Mesenchymal stem cell (in vitro differentiated cells and primary cell): ENCODE data around the gene FOXN4.

ENCODE experiments used
- DNase-seq: peaks from one replicate; pipeline ENCODE4 v3.0.0-alpha.2; 2013
- H2AFZ ChIP-seq: one replicate; pipeline ENCODE4 v1.6.1; 2013; ENCODE audit warnings: low read depth, mild to moderate bottlenecking, control low read depth, inconsistent platforms, low read length, moderate library complexity
- H2AK5ac ChIP-seq: 2 replicates; pipeline ENCODE4 v1.6.1; 2013; ENCODE audit warnings: low read length, moderate library complexity, mild to moderate bottlenecking, inconsistent platforms; ENCODE audit not compliant: severe bottlenecking
- H2BK120ac ChIP-seq: one replicate; pipeline ENCODE4 v1.6.1; 2013; ENCODE audit warnings: low read depth, mild to moderate bottlenecking, inconsistent platforms, low read length, moderate library complexity
- H2BK12ac ChIP-seq, 2 experiments: one replicate each; pipeline ENCODE4 v1.6.1; 2013; ENCODE audit warnings: inconsistent platforms in 2 of 2, low read length in 2 of 2, mild to moderate bottlenecking in 2 of 2, moderate library complexity in 2 of 2, control low read depth in 1 of 2
- H2BK15ac ChIP-seq: one replicate; pipeline ENCODE4 v1.6.1; 2013; ENCODE audit warnings: mild to moderate bottlenecking, low read depth, inconsistent platforms; ENCODE audit not compliant: poor library complexity, severe bottlenecking
- H2BK5ac ChIP-seq: 2 replicates; pipeline ENCODE4 v1.6.1; 2013; ENCODE audit warnings: low read depth, mild to moderate bottlenecking, low read length, control low read depth, inconsistent platforms; ENCODE audit not compliant: poor library complexity, severe bottlenecking
- H3K14ac ChIP-seq, 2 experiments: one replicate each; pipeline ENCODE4 v1.6.1; 2013; ENCODE audit warnings: inconsistent platforms in 2 of 2, low read length in 2 of 2, control low read depth in 1 of 2, mild to moderate bottlenecking in 1 of 2, moderate library complexity in 1 of 2
- H3K18ac ChIP-seq, 2 experiments: one replicate each; pipeline ENCODE4 v1.6.1; 2013; ENCODE audit warnings: inconsistent platforms in 2 of 2, low read length in 2 of 2, control low read depth in 1 of 2, low read depth in 1 of 2, mild to moderate bottlenecking in 1 of 2
- H3K23ac ChIP-seq, 2 experiments: one replicate each; pipeline ENCODE4 v1.6.1; 2013; ENCODE audit warnings: inconsistent platforms in 2 of 2, low read length in 2 of 2, mild to moderate bottlenecking in 2 of 2, moderate library complexity in 2 of 2, control low read depth in 1 of 2
- H3K27ac ChIP-seq: 2 replicates; pipeline ENCODE4 v1.5.1; 2013; ENCODE audit warnings: mild to moderate bottlenecking, moderate library complexity, low read length, control low read depth, inconsistent platforms; ENCODE audit not compliant: poor library complexity, severe bottlenecking
- H3K27me3 ChIP-seq, 2 experiments: 2 replicates each; pipeline versions ENCODE4 v1.6.1 to v1.7.0; 2013; ENCODE audit warnings: low read length in 2 of 2, mild to moderate bottlenecking in 2 of 2, moderate library complexity in 2 of 2, control low read depth in 1 of 2, inconsistent platforms in 1 of 2; ENCODE audit not compliant: control insufficient read depth in 1 of 2, insufficient read depth in 1 of 2
- H3K36me3 ChIP-seq, 2 experiments: 2 replicates each; pipeline versions ENCODE4 v1.6.1 to v1.7.0; 2013; ENCODE audit warnings: low read length in 2 of 2, control low read depth in 1 of 2, inconsistent platforms in 1 of 2, low read depth in 1 of 2, mild to moderate bottlenecking in 1 of 2; ENCODE audit not compliant: insufficient read depth in 2 of 2, control insufficient read depth in 1 of 2
- H3K4ac ChIP-seq, 2 experiments: one replicate each; pipeline ENCODE4 v1.6.1; 2013; ENCODE audit warnings: inconsistent platforms in 2 of 2, low read length in 2 of 2, mild to moderate bottlenecking in 2 of 2, moderate library complexity in 2 of 2, control low read depth in 1 of 2, low read depth in 1 of 2
- H3K4me1 ChIP-seq: 2 replicates; pipeline ENCODE4 v1.6.1; 2013; ENCODE audit warnings: low read depth, low read length, control low read depth; ENCODE audit not compliant: control insufficient read depth, insufficient read depth
- H3K4me2 ChIP-seq: 2 replicates; pipeline ENCODE4 v1.6.1; 2013; ENCODE audit warnings: low read length, mild to moderate bottlenecking, inconsistent platforms; ENCODE audit not compliant: poor library complexity, severe bottlenecking
- H3K4me3 ChIP-seq, 2 experiments: 2 replicates each; pipeline versions ENCODE4 v1.5.1 to v1.7.0; 2013; ENCODE audit warnings: low read length in 2 of 2, mild to moderate bottlenecking in 2 of 2, control low read depth in 1 of 2, low read depth in 1 of 2; ENCODE audit not compliant: insufficient read depth in 1 of 2
- H3K79me1 ChIP-seq: replicated peaks from 2 replicates; pipeline ENCODE4 v1.6.1; 2013; ENCODE audit warnings: mild to moderate bottlenecking, control low read depth, low read length, inconsistent platforms; ENCODE audit not compliant: poor library complexity, severe bottlenecking
- H3K9ac ChIP-seq: 2 replicates; pipeline ENCODE4 v1.7.0; 2013; ENCODE audit warnings: mild to moderate bottlenecking, low read length, moderate library complexity
- H3K9me3 ChIP-seq: 2 replicates; pipeline ENCODE4 v1.7.0; 2013; ENCODE audit warnings: mild to moderate bottlenecking, low read length; ENCODE audit not compliant: control insufficient read depth
- H4K8ac ChIP-seq: one replicate; pipeline ENCODE4 v1.6.1; 2013; ENCODE audit warnings: inconsistent platforms, mild to moderate bottlenecking, low read length, moderate library complexity
- H4K91ac ChIP-seq: one replicate; pipeline ENCODE4 v1.6.1; 2013; ENCODE audit warnings: mild to moderate bottlenecking, low read length, inconsistent platforms
- WGBS: methylation state at CpG from one replicate; pipeline ENCODE4 v1.1.7; 2013; ENCODE audit warnings: mixed read lengths; 5-methylcytosine and 5-hydroxymethylcytosine counted together

Gene FOXN4

GRCh38 chr12:109356577-109356976 lies 47.5 kb upstream of the FOXN4 start:
- Histone ChIP-seq H3K9me3 (no peaks in the 10 kb centered on the region), H2BK5ac (no peak overlapping the region), H2AK5ac (no peak overlapping the region), H3K9ac (no peak overlapping the region), H3K4ac (no peak overlapping the region), H3K79me1 (no peaks in the 10 kb centered on the region), H3K18ac (no peak overlapping the region), H4K8ac (no peak overlapping the region), H3K4me1 (no peaks in the 10 kb centered on the region), H3K36me3 (no peaks in the 10 kb centered on the region), H2BK12ac (no peak overlapping the region), H3K27ac (no peak overlapping the region), H2AFZ (no peak overlapping the region), H3K4me3 (no peak overlapping the region), H3K14ac (no peak overlapping the region), H4K91ac (no peak overlapping the region), H3K23ac (no peak overlapping the region), H2BK120ac (no peak overlapping the region), H3K4me2 (no peak overlapping the region), H3K27me3 (peaks cover 18 to 31% of the 10 kb centered on the region in 2 experiments), H2BK15ac (no peak overlapping the region)
- no peak for DNase-seq
- WGBS: 73% methylated on average over 1 of the region's 3 CpGs

GRCh38 chr12:109352184-109352583 lies 43.1 kb upstream of the FOXN4 start:
- WGBS: 94% methylated on average over 5 of the region's 6 CpGs
- no peaks in the 10 kb centered on the region for H3K36me3 ChIP-seq
- H2AFZ ChIP-seq: no peak overlapping the region
- H3K4me2 ChIP-seq: no peak overlapping the region
- H3K4ac ChIP-seq: no peak overlapping the region
- peaks cover 23 to 30% of the 10 kb centered on the region in 2 experiments for H3K27me3 ChIP-seq
- H3K4me3 ChIP-seq: no peak overlapping the region
- H2AK5ac ChIP-seq: no peak overlapping the region
- H2BK12ac ChIP-seq: no peak overlapping the region
- no peak overlapping the region for H3K27ac ChIP-seq
- H3K18ac ChIP-seq: no peak overlapping the region
- H2BK5ac ChIP-seq: no peak overlapping the region
- H3K14ac ChIP-seq: no peak overlapping the region
- no peak overlapping the region for H2BK15ac ChIP-seq
- H2BK120ac ChIP-seq: no peak overlapping the region
- H3K23ac ChIP-seq: no peak overlapping the region
- no peaks in the 10 kb centered on the region for H3K79me1 ChIP-seq
- H3K9me3 ChIP-seq: no peaks in the 10 kb centered on the region
- H3K9ac ChIP-seq: no peak overlapping the region
- DNase-seq: no peak
- H4K91ac ChIP-seq: no peak overlapping the region
- no peaks in the 10 kb centered on the region for H3K4me1 ChIP-seq
- no peak overlapping the region for H4K8ac ChIP-seq

GRCh38 chr12:109347589-109347988 lies 38.5 kb upstream of the FOXN4 start, which contains the start of gene MYO1H:
Gene MYO1H (plus strand): TSS chr12:109347900. CDS start chr12:109347961, 61 bp downstream.
- WGBS: 84% methylated on average over 8 of the region's 8 CpGs
- H2AK5ac ChIP-seq: no peak within 1 kb of the TSS
- H3K23ac ChIP-seq: no peak within 1 kb of the TSS

GRCh38 chr12:109346920-109347319 lies 37.8 kb upstream of the FOXN4 start:
- H2AFZ ChIP-seq: no peak overlapping the region
- WGBS: 62% methylated on average over 3 of the region's 3 CpGs

More at GRCh38 chr12:109347589-109347988, 38.5 kb upstream of the FOXN4 start, which contains the start of gene MYO1H:
- no peak within 1 kb of the TSS for H2BK15ac ChIP-seq
- H3K18ac ChIP-seq: no peak within 1 kb of the TSS
- H3K4me1 ChIP-seq: no peaks in the 10 kb centered on the region
- H3K14ac ChIP-seq: no peak within 1 kb of the TSS
- H2AFZ ChIP-seq: no peak within 1 kb of the TSS
- H3K27me3 ChIP-seq: peaks cover 11 to 23% of the 10 kb centered on the region in 2 experiments
- no peak within 1 kb of the TSS for H2BK120ac ChIP-seq
- peaks cover 7% of the 10 kb centered on the region for H3K9me3 ChIP-seq
- H4K91ac ChIP-seq: no peak within 1 kb of the TSS
- H3K9ac ChIP-seq: no peak within 1 kb of the TSS
- H3K4me2 ChIP-seq: no peak within 1 kb of the TSS
- H4K8ac ChIP-seq: no peak within 1 kb of the TSS
- H3K36me3 ChIP-seq: no peaks in the 10 kb centered on the region
- H3K79me1 ChIP-seq: no peaks in the 10 kb centered on the region
- H3K4ac ChIP-seq: no peak within 1 kb of the TSS
- no peak for DNase-seq
- H2BK5ac ChIP-seq: no peak within 1 kb of the TSS
- H3K4me3 ChIP-seq: no peak within 1 kb of the TSS
- no peak within 1 kb of the TSS for H3K27ac ChIP-seq
- H2BK12ac ChIP-seq: no peak within 1 kb of the TSS

More at GRCh38 chr12:109346920-109347319, 37.8 kb upstream of the FOXN4 start:
- Histone ChIP-seq H3K14ac (no peak overlapping the region), H2BK5ac (no peak overlapping the region), H3K4me1 (no peaks in the 10 kb centered on the region), H3K27ac (no peak overlapping the region), H3K4ac (no peak overlapping the region), H4K8ac (no peak overlapping the region), H3K9me3 (peaks cover 7% of the 10 kb centered on the region), H3K79me1 (no peaks in the 10 kb centered on the region), H3K18ac (no peak overlapping the region), H3K23ac (no peak overlapping the region), H3K4me2 (no peak overlapping the region), H2BK12ac (no peak overlapping the region), H3K27me3 (peaks cover 7 to 17% of the 10 kb centered on the region in 2 experiments), H3K9ac (no peak overlapping the region), H4K91ac (no peak overlapping the region), H2BK15ac (no peak overlapping the region), H2BK120ac (no peak overlapping the region), H2AK5ac (no peak overlapping the region), H3K36me3 (no peaks in the 10 kb centered on the region), H3K4me3 (no peak overlapping the region)
- DNase-seq: no peak
